Neuronal stem cell (in vitro differentiated cells): Measurements from ENCODE around the gene KRTAP12-4.
"Not testable (repeated sequence)": the region's sequence is repeated elsewhere in the genome, so short reads cannot be mapped to it uniquely, and the experiment has no call there.

ENCODE experiments used
- DNase-seq: peaks from one replicate; pipeline ENCODE4 v3.0.0-alpha.2; 2013; ENCODE audit warnings: low spot score
- H2AFZ ChIP-seq: one replicate; pipeline ENCODE4 v1.6.1; 2013; ENCODE audit warnings: mild to moderate bottlenecking, low read length, inconsistent platforms
- H2AK5ac ChIP-seq: 2 replicates; pipeline ENCODE4 v1.6.1; 2013; ENCODE audit warnings: low read depth, mild to moderate bottlenecking, inconsistent platforms, low read length, moderate library complexity, mixed read lengths
- H2BK120ac ChIP-seq: 2 replicates; pipeline ENCODE4 v1.6.1; 2013; ENCODE audit warnings: low read depth, mild to moderate bottlenecking, inconsistent platforms, low read length, moderate library complexity, mixed read lengths
- H2BK12ac ChIP-seq: one replicate; pipeline ENCODE4 v1.6.1; 2013; ENCODE audit warnings: low read length, inconsistent platforms
- H2BK15ac ChIP-seq: 2 replicates; pipeline ENCODE4 v1.6.1; 2013; ENCODE audit warnings: mild to moderate bottlenecking, low read length, inconsistent platforms, mixed read lengths
- H2BK5ac ChIP-seq: one replicate; pipeline ENCODE4 v1.6.1; 2013; ENCODE audit warnings: inconsistent platforms, mild to moderate bottlenecking, low read length, moderate library complexity
- H3K14ac ChIP-seq: one replicate; pipeline ENCODE4 v1.6.1; 2013; ENCODE audit warnings: low read length, inconsistent platforms
- H3K18ac ChIP-seq: 2 replicates; pipeline ENCODE4 v1.6.1; 2013; ENCODE audit warnings: low read length, inconsistent platforms
- H3K23ac ChIP-seq: 2 replicates; pipeline ENCODE4 v1.6.1; 2013; ENCODE audit warnings: low read depth, mild to moderate bottlenecking, mixed read lengths, low read length, inconsistent platforms; ENCODE audit not compliant: poor library complexity
- H3K27ac ChIP-seq: replicated peaks from 3 replicates; pipeline ENCODE4 v1.5.1; 2013; ENCODE audit warnings: low read length, inconsistent platforms
- H3K27me3 ChIP-seq, 3 experiments: 2 replicates each; pipeline ENCODE4 v1.6.1; 2013; ENCODE audit warnings: low read length in 3 of 3, mild to moderate bottlenecking in 2 of 3, inconsistent platforms in 1 of 3, low read depth in 1 of 3, mixed read lengths in 1 of 3, moderate library complexity in 1 of 3; ENCODE audit not compliant: control insufficient read depth in 3 of 3, insufficient read depth in 3 of 3
- H3K36me3 ChIP-seq, 2 donors: replicated peaks in 1 of 2; 2 replicates each; pipeline ENCODE4 v1.6.1; 2013; ENCODE audit warnings: low read length in 2 of 2; ENCODE audit not compliant: control insufficient read depth in 2 of 2, insufficient read depth in 2 of 2
- H3K4ac ChIP-seq: 2 replicates; pipeline ENCODE4 v1.6.1; 2013; ENCODE audit warnings: inconsistent platforms, mild to moderate bottlenecking, low read length, moderate library complexity
- H3K4me1 ChIP-seq, 2 donors: 1 replicate in 1 of 2; 2 replicates in 1 of 2; pipeline ENCODE4 v1.6.1; 2013; ENCODE audit warnings: low read length in 2 of 2, low read depth in 1 of 2; ENCODE audit not compliant: control insufficient read depth in 2 of 2, insufficient read depth in 1 of 2
- H3K4me2 ChIP-seq: one replicate; pipeline ENCODE4 v1.6.1; 2013; ENCODE audit warnings: mild to moderate bottlenecking, low read length, inconsistent platforms; ENCODE audit not compliant: insufficient read depth, poor library complexity, severe bottlenecking
- H3K4me3 ChIP-seq, 2 donors: 2 replicates each; pipeline ENCODE4 v1.5.1; 2013; ENCODE audit warnings: low read length in 2 of 2, mild to moderate bottlenecking in 2 of 2, inconsistent platforms in 1 of 2, moderate library complexity in 1 of 2
- H3K79me1 ChIP-seq: one replicate; pipeline ENCODE4 v1.6.1; 2013; ENCODE audit warnings: low read depth, mild to moderate bottlenecking, inconsistent platforms, low read length, moderate library complexity
- H3K9ac ChIP-seq: one replicate; pipeline ENCODE4 v1.6.1; 2013; ENCODE audit warnings: mild to moderate bottlenecking, low read depth, low read length, inconsistent platforms; ENCODE audit not compliant: poor library complexity
- H3K9me3 ChIP-seq, 2 donors: replicated peaks in 1 of 2; 2 replicates each; pipeline versions ENCODE3 to v1.6.1; 2013; ENCODE audit warnings: low read length in 2 of 2, mild to moderate bottlenecking in 2 of 2, inconsistent platforms in 1 of 2, low read depth in 1 of 2, mixed read lengths in 1 of 2, moderate library complexity in 1 of 2; ENCODE audit not compliant: control insufficient read depth in 2 of 2, insufficient read depth in 1 of 2
- H4K8ac ChIP-seq: one replicate; pipeline ENCODE4 v1.6.1; 2013; ENCODE audit warnings: low read depth, mild to moderate bottlenecking, inconsistent platforms, low read length, moderate library complexity
- H4K91ac ChIP-seq: one replicate; pipeline ENCODE4 v1.6.1; 2013; ENCODE audit warnings: low read length, low read depth, mild to moderate bottlenecking, inconsistent platforms; ENCODE audit not compliant: poor library complexity
- WGBS, 2 donors: extraction: QIAGEN DNeasy Blood & Tissue Kit; methylation state at CpG; one replicate each; pipeline ENCODE4 v1.1.7; 2013; ENCODE audit warnings: missing lambda C conversion rate in 2 of 2, mixed read lengths in 1 of 2; ENCODE audit not compliant: insufficient read length in 2 of 2, insufficient replicate concordance in 1 of 2; ENCODE audit errors: extremely low coverage in 2 of 2; 5-methylcytosine and 5-hydroxymethylcytosine counted together

Gene KRTAP12-4

GRCh38 chr21:44694776-44695175, 40.3 kb upstream of the KRTAP12-4 start:
- Histone ChIP-seq H2BK12ac (no peak overlapping the region), H3K14ac (no peak overlapping the region), H3K4me1 (peaks cover 5 to 12% of the 10 kb centered on the region in 2 donors), H4K91ac (no peak overlapping the region), H3K9me3 (peaks cover 0 to 3% of the 10 kb centered on the region in 2 donors), H3K4me3 (no peak overlapping the region), H2BK15ac (no peak overlapping the region), H3K23ac (no peak overlapping the region), H2AFZ (no peak overlapping the region), H3K4me2 (no peak overlapping the region), H2BK5ac (no peak overlapping the region), H4K8ac (no peak overlapping the region), H3K4ac (no peak overlapping the region), H3K27ac (no peak overlapping the region), H3K9ac (no peak overlapping the region), H2AK5ac (no peak overlapping the region), H3K18ac (no peak overlapping the region), H3K36me3 (no peaks in the 10 kb centered on the region), H3K79me1 (no peaks in the 10 kb centered on the region), H3K27me3 (peaks cover 0 to 25% (median 0%) of the 10 kb centered on the region in 3 experiments), H2BK120ac (no peak overlapping the region)
- WGBS, 2 donors = no CpG with 5 or more reads among the region's 11 CpGs
- no peak for DNase-seq

- H3K4me2 ChIP-seq = no peak overlapping the region
- no peak overlapping the region for H3K27ac ChIP-seq
- no peak overlapping the region for H3K4ac ChIP-seq
- H2AFZ ChIP-seq = no peak overlapping the region
- no peak overlapping the region for H3K9ac ChIP-seq
- H3K18ac ChIP-seq = no peak overlapping the region
- H2BK120ac ChIP-seq = no peak overlapping the region
- no peaks in the 10 kb centered on the region for H3K36me3 ChIP-seq
- H3K27me3 ChIP-seq = peaks cover 0 to 13% (median 0%) of the 10 kb centered on the region in 3 experiments
- peaks cover 2 to 8% of the 10 kb centered on the region in 2 donors for H3K4me1 ChIP-seq
- H3K9me3 ChIP-seq = peaks cover 0 to 3% of the 10 kb centered on the region in 2 donors
- WGBS, 2 donors = no CpG with 5 or more reads among the region's 2 CpGs
- H3K79me1 ChIP-seq = no peaks in the 10 kb centered on the region
- no peak overlapping the region for H2BK15ac ChIP-seq
- no peak overlapping the region for H3K4me3 ChIP-seq
- no peak for DNase-seq
- no peak overlapping the region for H2BK5ac ChIP-seq
- H4K91ac ChIP-seq = no peak overlapping the region
- H4K8ac ChIP-seq = no peak overlapping the region
- no peak overlapping the region for H2AK5ac ChIP-seq
- H3K14ac ChIP-seq = no peak overlapping the region
- no peak overlapping the region for H3K23ac ChIP-seq
- no peak overlapping the region for H2BK12ac ChIP-seq
These were observed 38.5 kb upstream of the KRTAP12-4 start for GRCh38 chr21:44692798-44693512.

- Histone ChIP-seq H4K91ac (no peak overlapping the region), H4K8ac (no peak overlapping the region), H3K4me2 (no peak overlapping the region), H3K79me1 (no peaks in the 10 kb centered on the region), H3K36me3 (no peaks in the 10 kb centered on the region), H3K4ac (no peak overlapping the region), H2BK12ac (no peak overlapping the region), H3K9ac (no peak overlapping the region), H3K4me1 (peaks cover 2 to 8% of the 10 kb centered on the region in 2 donors), H3K27me3 (peaks cover 0 to 19% (median 0%) of the 10 kb centered on the region in 3 experiments), H2AK5ac (no peak overlapping the region), H2BK15ac (no peak overlapping the region), H2BK5ac (no peak overlapping the region), H3K27ac (no peak overlapping the region), H2BK120ac (no peak overlapping the region), H2AFZ (no peak overlapping the region), H3K9me3 (peaks cover 0 to 3% of the 10 kb centered on the region in 2 donors), H3K4me3 (no peak overlapping the region), H3K18ac (no peak overlapping the region), H3K23ac (no peak overlapping the region), H3K14ac (no peak overlapping the region)
- DNase-seq = no peak
- no CpG with 5 or more reads among the region's 2 CpGs for WGBS, 2 donors
These were observed 37.2 kb upstream of the KRTAP12-4 start for GRCh38 chr21:44691686-44692085.

GRCh38 chr21:44689740-44690139, 35.3 kb upstream of the KRTAP12-4 start:
- not testable (repeated sequence) for H2BK120ac ChIP-seq, H3K4me3 ChIP-seq, H3K9ac ChIP-seq, H3K36me3 ChIP-seq, H3K27me3 ChIP-seq, H3K14ac ChIP-seq, H3K27ac ChIP-seq, H4K91ac ChIP-seq, H2AK5ac ChIP-seq, H3K4me2 ChIP-seq, H3K23ac ChIP-seq, H4K8ac ChIP-seq, H3K4ac ChIP-seq, H2AFZ ChIP-seq, H2BK15ac ChIP-seq, DNase-seq, H3K9me3 ChIP-seq, H3K79me1 ChIP-seq, H2BK12ac ChIP-seq, H2BK5ac ChIP-seq, H3K18ac ChIP-seq
- WGBS, 2 donors = no CpG with 5 or more reads among the region's 3 CpGs
- H3K4me1 ChIP-seq = peaks cover 5 to 13% of the 10 kb centered on the region in 2 donors
